A549 (cell line): ENCODE measurements around the gene CD80.

Experiments used
- CTCF ChIP-seq: fragments of >200 bp; sonication (Bioruptor Twin); formaldehyde crosslinking; IDR thresholded peaks from 3 replicates; pipeline ENCODE4 v1.5.1; 2016
- EP300 ChIP-seq, 2 experiments: fragments of >200 bp; sonication (Bioruptor Twin); formaldehyde crosslinking; IDR thresholded peaks; 2 replicates in 1 of 2; 3 replicates in 1 of 2; pipeline ENCODE4 v1.6.1; 2016 to 2017
- POLR2A ChIP-seq: IDR thresholded peaks from 2 replicates; pipeline ENCODE4 v1.6.1; 2012; ENCODE audit warnings: mild to moderate bottlenecking, low read length
- REST ChIP-seq: fragments of 200-600 bp; sonication (generic); IDR thresholded peaks from 2 replicates; pipeline ENCODE4 v1.6.1; 2016; ENCODE audit warnings: antibody characterized with exemption, mild to moderate bottlenecking, moderate library complexity
- RFX5 ChIP-seq: fragments of 450-650 bp; IDR thresholded peaks from 2 replicates; pipeline ENCODE4 v1.7.1; 2014; ENCODE audit warnings: antibody characterized with exemption, mild to moderate bottlenecking, moderate library complexity

GRCh38 chr3:119542168-119542767, 17.1 kb downstream of the CD80 start:
- TF ChIP-seq CTCF (no peak), RFX5 (no peak), POLR2A (no peak), EP300 (IDR thresholded peaks at IDR 0.05) (no peak), REST (no peak)
